SK-N-MC (cell line): ENCODE measurements around the gene OBSCN.

Experiments
- EZH2 ChIP-seq: fragments of 200-600 bp; sonication (generic); IDR thresholded peaks from one replicate; pipeline ENCODE4 v1.6.1; 2017; ENCODE audit warnings: antibody characterized with exemption
- FOXP2 ChIP-seq: optimal IDR thresholded peaks from 2 replicates; pipeline ENCODE3; 2011; ENCODE audit warnings: mild to moderate bottlenecking, moderate library complexity; ENCODE audit not compliant: insufficient read depth; ENCODE audit errors: extremely low read length, control extremely low read depth
- POLR2AphosphoS5 ChIP-seq: IDR thresholded peaks from 2 replicates; pipeline ENCODE4 v1.6.1; 2012; ENCODE audit warnings: mild to moderate bottlenecking, low read depth, low read length, borderline replicate concordance

DNA sequence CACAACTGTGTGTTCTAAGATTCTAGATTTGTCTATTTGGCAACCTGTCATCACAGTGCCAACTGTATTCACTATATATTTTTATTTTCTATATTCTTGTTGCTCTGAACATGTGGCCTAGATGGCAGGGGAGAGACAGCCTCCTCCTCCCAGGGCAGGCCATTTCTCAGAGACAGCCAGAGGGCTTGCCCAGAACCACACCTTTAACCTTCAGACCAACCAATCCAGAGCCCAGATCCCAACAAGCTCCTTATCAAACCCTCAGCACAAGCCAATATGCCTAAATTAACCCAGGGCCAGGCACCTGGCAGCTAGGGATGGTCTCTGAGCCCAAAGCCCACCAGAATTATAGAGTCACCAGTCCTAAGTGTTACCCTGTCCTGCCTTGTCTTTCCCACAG lies 179.5 kb downstream of the OBSCN start:
- TF ChIP-seq EZH2, result no peak
- TF ChIP-seq POLR2AphosphoS5, result no peak
- TF ChIP-seq FOXP2, result no peak
